GM12892 (cell line): Measurements from ENCODE around the gene CTNND2.

Experiments used
- POLR2A ChIP-seq: IDR thresholded peaks from 2 replicates; pipeline ENCODE4 v1.6.1; 2011; ENCODE audit warnings: low read depth, low read length, control low read depth
- POLR2AphosphoS5 ChIP-seq: IDR thresholded peaks from 2 replicates; pipeline ENCODE4 v1.6.1; 2011; ENCODE audit warnings: low read depth, low read length, control low read depth
- TAF1 ChIP-seq: IDR thresholded peaks from 2 replicates; pipeline ENCODE4 v1.6.1; 2011; ENCODE audit warnings: low read depth, mild to moderate bottlenecking, control low read depth, low read length, borderline replicate concordance

DNA sequence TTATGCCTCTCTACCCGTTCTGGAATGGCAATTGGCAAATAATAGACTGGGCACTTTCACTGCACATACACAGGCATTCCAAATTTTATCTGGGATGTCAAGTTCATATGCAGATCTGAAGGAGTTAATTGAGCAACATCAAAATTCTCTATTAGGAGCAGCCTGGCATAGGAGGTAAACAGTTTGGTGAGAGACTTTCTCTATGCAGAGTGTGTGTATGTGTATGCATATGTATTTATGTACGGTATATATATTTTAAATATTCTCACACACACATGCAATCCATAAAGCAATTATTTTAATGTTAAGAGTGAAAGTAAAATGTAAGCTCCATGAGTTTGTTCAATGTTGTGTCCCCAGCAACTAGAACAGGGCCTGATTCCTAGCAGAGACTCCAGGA, 517.8 kb downstream of the CTNND2 start:
- TF ChIP-seq POLR2AphosphoS5: no peak
- TF ChIP-seq POLR2A: no peak
- no peak for TF ChIP-seq TAF1
